GM12872 (cell line): ENCODE data around the gene CDH13.

Experiments used
- CTCF ChIP-seq: IDR thresholded peaks from 3 replicates; pipeline ENCODE4 v1.5.1; 2011; ENCODE audit warnings: low read depth, mild to moderate bottlenecking, low read length, moderate library complexity; ENCODE audit not compliant: insufficient read depth

CDH13 gene

GRCh38 chr16:83513008-83513755 is 886.4 kb downstream of the CDH13 start:
- TF ChIP-seq CTCF, result no peak

GRCh38 chr16:83515395-83515794 is 888.6 kb downstream of the CDH13 start:
- no peak for TF ChIP-seq CTCF

- no peak for TF ChIP-seq CTCF
These were observed 890.2 kb downstream of the CDH13 start for GRCh38 chr16:83516931-83517330.

GRCh38 chr16:83517398-83517797 is 890.6 kb downstream of the CDH13 start:
- no peak for TF ChIP-seq CTCF

GRCh38 chr16:83520596-83520995 is 893.8 kb downstream of the CDH13 start:
- TF ChIP-seq CTCF, result no peak

GRCh38 chr16:83530293-83530692 is 903.5 kb downstream of the CDH13 start:
- no peak for TF ChIP-seq CTCF

- TF ChIP-seq CTCF, result no peak
These were observed 905.9 kb downstream of the CDH13 start for GRCh38 chr16:83532634-83533033.
